GM23248 (cell line): ENCODE measurements around the gene GLB1L2.

Source experiments
- EZH2 ChIP-seq: fragments of 200-600 bp; sonication (generic); IDR thresholded peaks from 2 replicates; pipeline ENCODE4 v1.6.1; 2018; ENCODE audit warnings: antibody characterized with exemption, mild to moderate bottlenecking; ENCODE audit not compliant: insufficient read depth, poor library complexity, severe bottlenecking
- EZH2phosphoT487 ChIP-seq: fragments of 200-600 bp; sonication (generic); IDR thresholded peaks from 2 replicates; pipeline ENCODE4 v1.6.1; 2018; ENCODE audit warnings: antibody characterized with exemption, moderate library complexity, mild to moderate bottlenecking, low read depth; ENCODE audit not compliant: insufficient read depth

GRCh38 chr11:134399293-134399654, 67.5 kb downstream of the GLB1L2 start:
- TF ChIP-seq EZH2 (no peak), EZH2phosphoT487 (no peak)
